H7 (cell line): ENCODE data around the gene ACY1. TPM values are rescaled to one million over a fixed set of nuclear protein-coding genes. Genes with fewer than 3 reads are reported as not detected.

ENCODE experiments used
- DNase-seq: peaks from one replicate; pipeline ENCODE4 v3.0.0; 2012
- H3K27me3 ChIP-seq: 2 replicates; pipeline ENCODE4 v1.6.0; 2011; ENCODE audit warnings: mild to moderate bottlenecking, low read length; ENCODE audit not compliant: control insufficient read depth, insufficient read depth
- H3K36me3 ChIP-seq: replicated peaks from 2 replicates; pipeline ENCODE4 v1.5.1; 2011; ENCODE audit warnings: low read length; ENCODE audit not compliant: control insufficient read depth, insufficient read depth
- H3K4me3 ChIP-seq: 2 replicates; pipeline ENCODE4 v1.5.1; 2011; ENCODE audit warnings: low read depth, mild to moderate bottlenecking, control low read depth, low read length, moderate library complexity; ENCODE audit not compliant: insufficient read depth
- total RNA-seq: library from RNA; depleted of rRNA; stranded (reverse); fragments of >200 nt; shearing (Covaris generic); gene quantifications from 2 replicates; pipeline ENCODE4 v1.2.3, GENCODE V29; 2014; rRNA removed

The ACY1 gene
- total RNA-seq: 97.7 and 101 TPM in 2 replicates

DNA sequence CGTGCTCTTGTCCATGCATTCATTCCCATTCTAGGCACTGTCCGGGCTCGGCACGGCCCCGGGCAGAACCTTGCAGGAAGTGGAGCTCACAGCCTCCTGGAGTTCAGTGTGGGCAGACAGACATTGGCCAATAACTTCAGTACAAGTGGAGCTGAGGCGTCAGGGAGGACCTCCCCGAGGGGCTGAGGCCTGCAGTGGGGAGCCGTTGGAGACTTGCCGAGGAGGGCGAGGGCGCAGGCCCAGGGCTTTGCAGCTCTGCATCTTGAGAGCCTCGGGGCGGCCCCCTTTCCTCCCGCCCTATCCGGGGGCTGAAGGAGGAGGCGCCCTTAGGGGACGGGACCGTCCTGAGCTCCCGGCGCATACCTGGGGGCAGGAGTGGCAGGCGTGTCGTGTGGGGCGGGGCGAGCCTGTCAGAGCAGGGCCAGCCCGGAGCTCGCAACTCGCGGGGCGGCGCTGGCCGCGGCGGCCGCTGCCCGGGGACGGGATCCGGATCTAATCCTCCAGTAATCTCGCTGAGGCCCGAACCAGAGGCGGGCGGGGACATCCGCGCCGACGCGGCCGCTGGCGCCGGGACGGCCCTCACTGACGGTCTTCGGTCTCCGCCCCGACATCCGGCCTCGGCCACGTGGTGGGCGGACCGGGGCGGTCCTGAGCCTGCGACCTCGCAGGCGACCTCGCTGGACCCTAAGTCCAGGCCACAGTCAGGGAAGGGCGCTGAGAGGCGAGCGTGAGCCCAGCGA lies at the start of gene ACY1:
ACY1 (plus strand) TSS at position 698 of the 740 bp plus-strand sequence. CDS start 530 bp downstream, outside the sequence.
- peak; percentile 98 for DNase-seq
- H3K4me3 ChIP-seq: peak within 1 kb of the TSS; percentile 67
- no peaks in the 10 kb centered on the region; the same call in 1 of the 2 replicates for H3K36me3 ChIP-seq
- H3K27me3 ChIP-seq: no peaks in the 10 kb centered on the region

DNA sequence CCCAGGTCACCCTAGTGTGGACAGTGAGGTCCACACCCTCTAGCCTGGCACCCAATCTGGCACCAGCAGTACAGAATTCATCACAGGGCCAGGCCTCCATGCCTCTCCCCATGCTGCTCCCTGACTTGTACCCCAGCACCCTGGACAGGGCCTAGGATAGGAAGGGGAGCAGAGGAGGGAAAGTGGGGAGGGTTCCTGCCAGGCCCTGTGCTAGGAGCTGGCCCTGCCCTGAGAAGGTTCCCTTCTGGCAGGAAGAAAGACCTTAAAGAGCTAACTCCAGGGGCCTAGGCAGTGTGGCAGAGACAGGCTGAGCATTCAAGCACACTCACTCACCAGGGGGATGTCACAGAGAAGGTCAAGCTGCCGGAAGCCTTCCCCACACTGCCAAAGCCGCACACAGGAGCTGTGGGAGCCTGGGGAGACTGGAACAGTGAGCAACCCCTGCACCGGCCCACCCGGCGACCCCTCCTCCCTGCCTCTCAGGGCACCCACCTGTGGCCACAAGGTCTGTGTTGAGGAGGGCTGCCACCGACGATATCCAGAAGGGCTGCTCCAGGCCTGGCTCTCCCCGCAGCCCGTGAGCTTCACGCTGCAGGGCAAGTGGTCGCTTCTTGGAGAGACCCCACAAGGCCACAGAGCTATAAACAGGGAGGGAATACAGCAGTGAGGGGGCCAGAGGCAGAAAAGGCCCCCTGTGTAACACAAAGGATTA lies 49.0 kb upstream of the ACY1 start:
- peak; percentile 18 for DNase-seq
- Histone ChIP-seq H3K27me3 (no peaks in the 10 kb centered on the region), H3K4me3 (no peak overlapping the region), H3K36me3 (peaks cover 44% of the 10 kb centered on the region)

DNA sequence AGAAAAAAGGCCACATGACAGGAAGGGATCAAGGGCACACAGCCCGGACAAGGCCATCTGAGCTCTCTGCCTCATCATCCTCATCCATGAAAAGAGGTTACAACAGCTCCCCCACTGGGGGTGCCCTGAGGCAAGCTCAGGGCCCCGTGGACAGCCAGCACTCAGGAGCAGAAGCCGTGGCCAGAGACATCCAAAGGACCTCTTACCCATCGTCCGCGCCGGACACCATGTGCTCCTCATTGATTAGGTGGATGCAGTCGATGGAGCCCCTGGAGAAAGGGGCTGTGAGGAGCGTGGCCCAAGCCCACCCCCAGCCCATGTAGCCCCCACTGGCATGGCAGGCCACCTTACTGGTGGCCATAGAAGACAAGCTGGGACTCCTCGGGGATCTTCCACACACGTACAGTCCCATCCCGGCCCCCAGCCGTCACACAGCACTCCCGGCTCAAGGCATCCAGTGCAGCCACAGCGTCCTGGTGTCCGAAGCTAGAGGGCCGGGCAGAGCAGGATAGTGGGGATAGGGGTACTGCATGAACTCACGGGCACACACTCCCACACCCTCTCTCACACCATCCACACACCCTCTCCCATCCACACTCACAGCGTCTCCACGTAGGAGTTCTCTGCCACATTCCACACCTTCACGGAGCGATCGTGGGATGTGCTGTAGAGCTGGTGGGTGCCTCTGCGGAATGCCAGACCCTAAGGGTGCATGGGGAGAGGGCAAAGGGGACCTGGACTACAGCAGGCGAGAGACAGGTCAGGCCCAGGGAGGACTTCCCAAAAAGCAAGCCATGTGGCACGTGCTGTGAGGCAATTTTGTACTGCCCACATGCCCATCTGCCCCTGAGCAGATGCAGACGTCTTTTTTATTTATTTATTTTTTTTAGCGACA lies 48.1 kb upstream of the ACY1 start:
- peak; percentile 27 for DNase-seq
- Histone ChIP-seq H3K27me3 (no peaks in the 10 kb centered on the region), H3K4me3 (no peak overlapping the region), H3K36me3 (peaks cover 44% of the 10 kb centered on the region)

DNA sequence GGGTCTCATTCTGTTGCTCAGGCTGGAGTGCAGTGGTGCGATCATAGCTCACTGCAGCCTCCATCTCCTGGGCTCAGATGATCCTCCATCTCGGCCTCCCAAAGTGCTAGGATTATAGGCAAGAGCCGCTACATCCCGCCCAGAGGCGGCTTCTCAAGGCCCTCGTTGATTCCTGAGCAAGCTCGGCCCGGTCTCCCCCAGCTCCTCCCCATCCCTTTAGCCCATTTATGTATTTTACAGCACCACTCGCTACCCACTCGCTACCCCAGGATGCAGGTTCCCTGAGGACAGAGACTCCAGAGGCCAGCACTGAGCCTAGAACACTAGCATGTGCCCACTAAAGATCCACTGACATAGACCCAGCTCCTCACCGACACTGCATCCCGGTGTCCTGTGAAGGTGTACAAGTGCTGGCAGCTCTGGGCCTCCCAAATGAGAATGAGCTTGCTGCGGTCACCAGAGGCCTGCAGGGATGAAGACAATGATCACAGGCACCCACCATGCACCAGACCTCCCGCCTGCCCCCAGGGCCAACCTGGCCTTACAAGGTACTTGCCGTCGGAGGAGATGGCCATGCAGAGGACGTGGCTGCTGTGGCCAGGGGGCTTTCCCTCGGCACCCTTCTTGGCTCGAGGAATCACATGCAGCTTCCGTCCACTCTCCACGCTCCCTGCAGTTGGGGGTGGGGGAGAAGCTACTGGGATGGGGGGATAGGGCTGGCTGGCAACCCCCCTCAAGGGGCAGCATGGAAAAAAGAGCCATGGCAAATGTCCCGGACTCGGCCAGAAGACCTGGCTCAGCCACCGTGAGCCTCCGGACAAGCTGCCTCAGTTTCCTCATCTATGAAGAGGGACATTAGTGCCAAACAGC lies 47.2 kb upstream of the ACY1 start:
- Histone ChIP-seq H3K27me3 (no peaks in the 10 kb centered on the region), H3K36me3 (peaks cover 44% of the 10 kb centered on the region), H3K4me3 (no peak overlapping the region)
- peak; percentile 27 for DNase-seq

DNA sequence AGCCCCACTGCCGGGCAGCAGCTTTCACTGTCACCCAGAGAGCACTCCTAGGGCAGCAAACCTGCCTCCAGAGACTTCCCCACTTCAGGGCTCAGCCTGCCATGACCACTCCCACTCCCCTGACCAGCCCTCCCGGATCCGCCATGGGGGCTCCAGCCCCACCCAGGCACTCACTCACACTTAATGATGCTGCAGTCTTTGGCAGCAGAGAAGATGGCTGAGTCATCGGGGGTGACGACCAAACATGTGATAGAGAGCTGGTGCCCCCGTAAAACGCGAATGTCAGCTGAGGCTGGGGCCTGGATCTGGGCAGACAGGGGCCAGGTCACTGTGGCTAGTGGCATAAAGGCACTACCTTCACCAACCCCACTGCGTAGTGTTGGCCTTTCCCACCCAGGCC lies 46.3 kb upstream of the ACY1 start:
- peaks cover 44% of the 10 kb centered on the region for H3K36me3 ChIP-seq
- no peak overlapping the region for H3K4me3 ChIP-seq
- no peaks in the 10 kb centered on the region for H3K27me3 ChIP-seq
- DNase-seq: peak; percentile 30

DNA sequence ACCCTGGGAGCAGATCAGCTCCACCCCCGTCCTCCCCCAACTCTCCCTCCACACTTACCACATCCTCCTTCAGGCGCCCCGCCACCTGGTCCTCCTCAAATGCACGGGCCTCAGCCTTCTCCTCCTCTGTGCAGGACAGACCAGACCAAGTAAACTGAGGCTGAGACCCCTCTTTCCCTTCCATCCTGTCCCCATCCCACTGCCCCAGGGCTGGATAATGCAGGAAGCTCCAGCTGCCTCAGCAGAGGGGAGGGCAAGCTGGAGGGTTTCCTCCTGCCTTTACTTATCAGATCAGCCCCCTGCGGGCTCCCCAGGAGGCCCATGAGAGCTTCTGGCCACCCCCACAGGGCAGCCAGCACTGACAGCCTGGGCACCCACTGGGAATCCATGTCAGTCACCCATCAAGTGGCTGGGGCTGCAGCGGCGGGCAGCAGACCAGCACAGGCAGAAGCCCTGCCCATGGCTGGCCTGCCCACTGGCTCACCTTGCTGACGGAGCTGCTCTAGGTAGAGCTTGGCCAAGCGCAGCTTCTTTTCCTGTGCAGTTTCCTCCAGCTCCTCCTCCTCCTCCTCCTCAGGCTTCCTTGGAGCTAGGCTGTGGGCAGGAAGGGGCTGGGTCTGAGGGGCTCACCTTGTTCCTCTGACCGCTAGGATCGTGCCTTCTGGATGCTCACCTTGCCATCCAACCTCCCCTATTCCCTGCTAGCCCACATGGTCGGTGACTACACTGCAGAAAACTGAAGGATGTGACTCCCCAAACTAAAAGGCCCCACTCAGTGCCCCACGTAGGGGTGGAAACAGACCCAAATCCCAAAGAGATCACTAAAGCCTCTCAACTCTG lies 45.5 kb upstream of the ACY1 start:
- Histone ChIP-seq H3K27me3 (no peaks in the 10 kb centered on the region), H3K36me3 (peaks cover 41% of the 10 kb centered on the region), H3K4me3 (no peak overlapping the region)
- DNase-seq: peak; percentile 37

DNA sequence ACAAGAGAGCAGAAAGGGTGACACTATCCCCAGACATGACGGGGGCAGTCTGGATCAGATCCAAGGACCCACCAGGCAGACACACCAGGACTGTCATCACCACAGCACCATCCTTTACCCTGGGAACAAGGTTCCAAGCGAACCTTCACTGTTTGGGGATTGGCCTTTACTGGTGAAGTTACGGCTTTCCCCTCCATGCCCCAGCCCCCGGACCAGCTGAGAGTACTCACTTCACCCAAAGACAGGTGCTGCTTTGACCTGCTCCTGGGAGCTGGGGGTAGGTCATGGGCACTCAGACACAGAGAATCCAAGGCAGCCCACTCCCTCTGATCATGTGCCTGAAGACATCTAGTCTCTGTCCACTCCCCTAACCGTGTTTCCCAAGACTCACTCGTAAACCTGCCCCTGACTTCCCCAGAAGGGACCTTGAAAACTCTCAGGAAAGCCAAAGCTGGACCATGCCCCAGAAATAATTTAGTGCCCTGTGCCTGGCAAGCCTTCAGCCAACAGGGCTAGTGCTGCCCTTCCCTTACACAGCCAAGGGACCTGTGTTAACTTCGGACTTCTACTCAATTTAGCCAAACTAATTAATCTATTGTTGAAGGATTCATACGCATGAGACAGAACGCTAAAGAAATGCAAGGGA lies 44.4 kb upstream of the ACY1 start:
- Histone ChIP-seq H3K36me3 (peaks cover 33% of the 10 kb centered on the region), H3K27me3 (no peaks in the 10 kb centered on the region), H3K4me3 (no peak overlapping the region)
- DNase-seq: peak; percentile 17

DNA sequence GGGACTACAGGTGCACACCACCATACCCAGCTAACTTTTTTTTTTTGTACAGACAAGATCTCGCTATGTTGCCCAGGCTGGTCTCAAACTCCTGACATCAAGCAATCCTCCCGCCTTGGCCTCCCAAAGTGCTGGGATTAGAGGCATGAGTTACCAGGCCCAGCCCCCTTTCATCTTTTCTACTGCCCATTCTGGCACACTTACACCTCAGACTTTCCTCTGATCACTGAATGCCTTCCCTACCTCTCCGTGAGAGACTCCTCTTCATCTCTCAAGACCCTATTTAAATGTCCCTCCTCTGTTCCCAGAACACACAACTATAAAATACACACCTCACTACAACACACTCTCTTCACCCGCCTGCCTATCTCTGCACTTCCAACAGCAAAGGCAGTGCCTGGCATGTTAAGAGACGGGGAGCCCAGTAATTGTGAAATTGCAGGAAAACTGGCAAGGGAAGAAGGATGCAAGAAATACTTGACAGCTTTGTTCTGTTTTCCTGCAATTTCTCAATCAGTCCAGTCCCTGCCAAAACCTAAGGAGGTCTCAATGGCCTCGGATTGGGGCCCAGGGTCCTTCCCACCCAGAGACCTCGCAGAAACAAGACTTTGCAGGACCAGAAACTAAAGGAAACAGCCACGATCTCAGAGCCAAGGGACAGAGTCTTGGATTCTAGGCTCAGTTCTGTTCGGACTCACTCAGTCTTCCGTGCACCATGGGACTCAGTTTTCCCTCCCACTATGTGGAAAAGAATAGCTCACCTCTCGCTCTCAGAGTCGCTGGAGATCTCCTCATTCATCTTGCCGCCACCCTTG lies 42.5 kb upstream of the ACY1 start:
- Histone ChIP-seq H3K27me3 (no peaks in the 10 kb centered on the region), H3K4me3 (peak overlapping the region; percentile 91), H3K36me3 (peaks cover 22% of the 10 kb centered on the region)
- DNase-seq: no peak

DNA sequence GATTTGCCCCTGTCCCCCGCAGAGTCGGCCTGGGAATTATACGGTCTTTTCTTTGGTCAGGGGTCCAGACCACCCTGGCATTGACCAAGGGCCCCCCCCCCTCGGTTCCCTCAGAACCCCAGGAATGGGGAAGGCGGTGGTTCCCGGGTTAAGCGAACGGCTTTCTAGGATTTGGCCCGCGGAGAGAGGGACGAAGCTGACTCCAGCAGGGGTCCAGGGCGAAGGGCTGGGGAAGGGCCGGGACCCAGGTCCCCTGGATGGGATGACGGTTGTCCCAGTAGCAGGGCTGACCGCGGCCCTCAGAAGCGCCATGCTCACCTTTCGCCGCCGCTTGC lies 41.9 kb upstream of the ACY1 start:
- Histone ChIP-seq H3K4me3 (peak overlapping the region; percentile 91), H3K36me3 (peaks cover 18% of the 10 kb centered on the region), H3K27me3 (no peaks in the 10 kb centered on the region)
- DNase-seq: no peak

DNA sequence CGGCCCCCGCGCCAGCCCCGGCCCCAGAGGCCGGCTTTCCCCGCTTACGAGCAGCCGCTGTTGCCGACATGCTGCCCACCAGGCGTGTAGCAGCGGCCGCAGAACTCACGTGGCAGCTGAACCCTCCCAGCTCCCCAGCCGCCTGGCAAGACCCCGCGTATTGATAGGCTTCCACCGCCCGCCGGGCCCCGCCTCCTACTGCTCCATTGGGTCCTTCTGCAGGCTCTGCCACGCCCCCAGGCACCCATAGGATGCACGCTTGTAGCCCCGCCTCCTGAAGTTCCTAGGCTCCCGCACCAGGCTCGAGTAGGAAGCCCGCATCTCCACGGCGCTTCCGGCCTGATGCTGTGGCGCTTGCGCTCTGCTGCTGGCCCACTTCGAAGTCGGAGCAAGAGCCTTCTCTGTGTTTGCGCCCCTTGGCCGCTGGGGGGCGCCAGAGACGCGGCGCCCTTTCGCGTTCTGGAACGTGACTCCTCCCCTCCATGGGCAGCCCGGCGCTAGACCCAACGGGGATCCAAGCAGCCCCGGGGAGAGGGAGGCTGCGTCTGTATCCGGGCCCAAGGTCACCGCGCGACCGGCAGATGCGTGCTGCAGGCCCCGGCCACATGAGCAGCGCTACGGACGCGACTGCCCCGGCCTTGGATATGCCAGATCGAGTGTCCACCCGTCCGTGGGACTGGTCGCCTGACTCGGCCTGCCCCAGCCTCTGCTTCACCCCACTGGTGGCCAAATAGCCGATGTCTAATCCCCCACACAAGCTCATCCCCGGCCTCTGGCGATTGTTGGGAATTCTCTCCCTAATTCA lies 41.3 kb upstream of the ACY1 start, which contains the start of the genes PARP3 and RRP9:
PARP3 (plus strand) TSS at position 566 of the 805 bp plus-strand sequence. CDS start 993 bp downstream, outside the sequence.
RRP9 (minus strand) TSS at position 107 of the 805 bp plus-strand sequence; CDS start at position 70, 37 bp downstream.
- peak; percentile 100 for DNase-seq
- Histone ChIP-seq H3K27me3 (no peaks in the 10 kb centered on the region), H3K4me3 (peak within 1 kb of the TSS; percentile 91), H3K36me3 (peaks cover 14% of the 10 kb centered on the region)

DNA sequence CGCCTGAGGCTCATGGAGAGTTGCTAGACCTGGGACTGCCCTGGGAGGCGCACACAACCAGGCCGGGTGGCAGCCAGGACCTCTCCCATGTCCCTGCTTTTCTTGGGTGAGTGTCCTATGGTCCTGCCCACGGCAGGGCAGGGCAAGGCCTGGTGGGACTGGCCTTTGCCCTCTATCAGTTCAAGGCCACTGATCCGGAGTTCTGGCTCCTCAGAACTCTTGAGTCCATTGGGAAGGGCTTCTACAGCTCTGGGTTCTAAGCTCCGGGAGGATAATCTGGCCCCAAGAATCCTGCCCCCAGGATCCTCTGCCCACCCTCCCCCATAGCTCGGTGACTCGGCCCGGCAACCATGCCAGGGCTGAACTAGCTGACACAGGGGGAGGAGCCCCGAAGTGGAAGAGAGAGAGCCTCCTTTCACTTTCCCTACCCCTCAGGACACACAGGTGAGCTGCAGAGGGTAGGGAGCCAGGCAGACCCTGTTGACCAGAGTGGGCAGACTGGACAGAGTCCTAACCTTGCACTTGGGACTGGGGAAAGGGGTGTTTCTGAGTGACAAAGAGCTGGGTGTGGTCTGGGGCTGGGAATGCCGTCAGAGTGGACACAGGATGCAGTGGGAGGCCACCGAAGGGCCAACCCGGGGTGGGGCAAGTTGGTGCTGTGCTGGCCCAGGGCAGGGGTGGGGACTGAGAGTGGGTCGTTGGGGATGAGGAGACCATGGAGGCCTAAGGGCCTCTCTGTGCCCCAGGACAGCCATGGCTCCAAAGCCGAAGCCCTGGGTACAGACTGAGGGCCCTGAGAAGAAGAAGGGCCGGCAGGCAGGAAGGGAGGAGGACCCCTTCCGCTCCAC lies 40.5 kb upstream of the ACY1 start:
- DNase-seq: peak; percentile 71
- peaks cover 9% of the 10 kb centered on the region for H3K36me3 ChIP-seq
- H3K27me3 ChIP-seq: no peaks in the 10 kb centered on the region

More for the DNA sequence above, 40.5 kb upstream of the ACY1 start:
- peak overlapping the region; percentile 48 for H3K4me3 ChIP-seq
